Body of pancreas (tissue), 4 donors: ENCODE measurements around the gene RNF5.

Experiments
- POLR2A ChIP-seq, 3 donors: fragments of 450-650 bp; IDR thresholded peaks; one replicate each; pipeline ENCODE4 v1.6.1; 2016; ENCODE audit warnings: antibody characterized with exemption in 3 of 3, mild to moderate bottlenecking in 2 of 3
- TF ChIP-seq, protein P1 (sequence below), 7 experiments: fragments of 450-650 bp in 4 of 7; fragments of 200-600 bp in 3 of 7; sonication (generic) in 3 of 7; IDR thresholded peaks; one replicate each; pipeline ENCODE4 v1.5.1; 2016 to 2019; ENCODE audit warnings: antibody characterized with exemption in 7 of 7

DNA sequence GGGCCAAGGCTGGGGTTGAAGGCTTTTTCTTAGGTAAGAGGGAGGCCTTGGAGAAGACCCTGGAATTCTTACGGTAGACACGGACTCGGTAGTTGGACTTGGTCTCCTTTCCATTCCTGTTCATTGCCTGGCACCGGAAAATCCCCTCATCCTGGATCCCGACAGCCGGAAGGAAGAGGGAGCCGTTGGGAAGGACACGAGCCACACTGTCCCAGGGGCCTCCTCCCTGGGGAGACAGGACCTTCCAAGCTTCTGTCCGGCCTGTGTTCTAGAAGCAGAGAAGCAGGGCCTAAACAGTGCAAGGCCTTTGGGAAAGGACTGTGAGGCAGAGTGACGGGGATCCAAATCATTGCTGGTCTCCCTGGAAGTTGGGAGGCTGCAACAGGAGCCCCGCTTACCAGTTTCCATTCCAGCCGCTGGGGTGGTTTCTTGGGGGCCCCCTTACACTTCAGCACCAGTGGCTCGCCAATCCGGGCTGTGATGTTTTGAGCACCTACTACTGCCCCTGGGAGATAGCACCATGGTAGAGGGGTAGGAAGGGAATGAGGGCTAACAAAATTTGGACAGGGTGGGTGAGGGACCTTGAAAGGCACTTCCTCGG is 5.4 kb downstream of the RNF5 start:
- no peak for TF ChIP-seq POLR2A (IDR thresholded peaks at IDR 0.05)
- TF ChIP-seq, protein P1, sequence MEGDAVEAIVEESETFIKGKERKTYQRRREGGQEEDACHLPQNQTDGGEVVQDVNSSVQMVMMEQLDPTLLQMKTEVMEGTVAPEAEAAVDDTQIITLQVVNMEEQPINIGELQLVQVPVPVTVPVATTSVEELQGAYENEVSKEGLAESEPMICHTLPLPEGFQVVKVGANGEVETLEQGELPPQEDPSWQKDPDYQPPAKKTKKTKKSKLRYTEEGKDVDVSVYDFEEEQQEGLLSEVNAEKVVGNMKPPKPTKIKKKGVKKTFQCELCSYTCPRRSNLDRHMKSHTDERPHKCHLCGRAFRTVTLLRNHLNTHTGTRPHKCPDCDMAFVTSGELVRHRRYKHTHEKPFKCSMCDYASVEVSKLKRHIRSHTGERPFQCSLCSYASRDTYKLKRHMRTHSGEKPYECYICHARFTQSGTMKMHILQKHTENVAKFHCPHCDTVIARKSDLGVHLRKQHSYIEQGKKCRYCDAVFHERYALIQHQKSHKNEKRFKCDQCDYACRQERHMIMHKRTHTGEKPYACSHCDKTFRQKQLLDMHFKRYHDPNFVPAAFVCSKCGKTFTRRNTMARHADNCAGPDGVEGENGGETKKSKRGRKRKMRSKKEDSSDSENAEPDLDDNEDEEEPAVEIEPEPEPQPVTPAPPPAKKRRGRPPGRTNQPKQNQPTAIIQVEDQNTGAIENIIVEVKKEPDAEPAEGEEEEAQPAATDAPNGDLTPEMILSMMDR (IDR thresholded peaks at IDR 0.05), result no peak
